H1 (cell line): ENCODE data around the gene TTC38. TPM values are rescaled to one million over a fixed set of nuclear protein-coding genes. Genes with fewer than 3 reads are reported as not detected.

ENCODE experiments used
- CTCF ChIA-PET: fragments of 300-600 bp; sonication (Branson Sonifier 250); formaldehyde crosslinking; loops from one replicate; lab custom pipeline; 2021; ENCODE audit not compliant: partially characterized antibody; lab: Charles Lee
- POLR2A ChIA-PET: fragments of 300-600 bp; sonication (Branson Sonifier 250); formaldehyde crosslinking; loops from one replicate; lab custom pipeline; 2021; ENCODE audit warnings: inconsistent platforms; ENCODE audit not compliant: partially characterized antibody; lab: Charles Lee
- DNase-seq, 2 experiments: peaks; one replicate each; pipeline versions ENCODE4 v3.0.0 to v3.0.0-alpha.2; 2010 to 2022; ENCODE audit warnings: low spot score in 2 of 2, low read depth in 1 of 2, mixed read lengths in 1 of 2
- FAIRE-seq: peaks from 2 replicates; lab custom pipeline; 2011; peaks lifted over from hg19 to GRCh38; lab: Jason Lieb, UNC
- H2AFZ ChIP-seq: 2 replicates; pipeline ENCODE4 v1.8.1; 2012; ENCODE audit warnings: low read length, inconsistent platforms
- H2AK5ac ChIP-seq: 2 replicates; pipeline ENCODE4 v1.6.1; 2013; ENCODE audit warnings: low read depth, low read length
- H2BK120ac ChIP-seq: replicated peaks from 2 replicates; pipeline ENCODE3; 2013; ENCODE audit warnings: low read depth, low read length, inconsistent platforms
- H2BK12ac ChIP-seq: 2 replicates; pipeline ENCODE4 v1.6.1; 2013; ENCODE audit warnings: low read depth, low read length
- H2BK15ac ChIP-seq: 2 replicates; pipeline ENCODE4 v1.6.1; 2013; ENCODE audit warnings: low read length
- H2BK20ac ChIP-seq: 2 replicates; pipeline ENCODE4 v1.6.1; 2013; ENCODE audit warnings: low read length
- H2BK5ac ChIP-seq: 2 replicates; pipeline ENCODE4 v1.6.1; 2013; ENCODE audit warnings: low read depth, low read length
- H3K14ac ChIP-seq: 2 replicates; pipeline ENCODE4 v1.6.1; 2013; ENCODE audit warnings: inconsistent platforms; ENCODE audit not compliant: insufficient read length
- H3K18ac ChIP-seq: 2 replicates; pipeline ENCODE4 v1.6.1; 2013; ENCODE audit warnings: low read length; ENCODE audit errors: extremely low read depth
- H3K23ac ChIP-seq: 2 replicates; pipeline ENCODE4 v1.6.1; 2013; ENCODE audit warnings: inconsistent platforms; ENCODE audit not compliant: insufficient read length
- H3K23me2 ChIP-seq: 2 replicates; pipeline ENCODE4 v1.6.1; 2013; ENCODE audit warnings: low read depth, low read length
- H3K27ac ChIP-seq: 2 replicates; pipeline ENCODE4 v1.6.1; 2011; ENCODE audit warnings: low read depth, low read length, inconsistent platforms
- H3K27me3 ChIP-seq, 4 experiments: replicated peaks in 1 of 4; 1 replicate in 1 of 4; 2 replicates in 3 of 4; pipeline versions ENCODE4 v1.6.1 to v1.8.1; 2011 to 2013; ENCODE audit warnings: low read length in 3 of 4, mild to moderate bottlenecking in 3 of 4, inconsistent platforms in 2 of 4, mixed read lengths in 2 of 4, moderate library complexity in 1 of 4; ENCODE audit not compliant: control insufficient read depth in 3 of 4, insufficient read depth in 3 of 4; ENCODE audit errors: extremely low read depth in 1 of 4
- H3K36me3 ChIP-seq, 4 experiments: 2 replicates each; pipeline versions ENCODE4 v1.6.1 to v1.8.1; 2011 to 2013; ENCODE audit warnings: mild to moderate bottlenecking in 4 of 4, low read length in 3 of 4, moderate library complexity in 2 of 4, control low read depth in 1 of 4, inconsistent platforms in 1 of 4; ENCODE audit not compliant: insufficient read depth in 4 of 4, control insufficient read depth in 2 of 4
- H3K4ac ChIP-seq: replicated peaks from 2 replicates; pipeline ENCODE3; 2013; ENCODE audit warnings: low read length, low read depth, mixed read lengths, inconsistent platforms; ENCODE audit not compliant: insufficient read length
- H3K4me1 ChIP-seq, 4 experiments: replicated peaks in 1 of 4; 1 replicate in 1 of 4; 2 replicates in 3 of 4; pipeline versions ENCODE4 v1.6.1 to v1.8.1; 2011 to 2013; ENCODE audit warnings: low read length in 3 of 4, inconsistent platforms in 2 of 4, mixed read lengths in 1 of 4; ENCODE audit not compliant: insufficient read depth in 4 of 4, control insufficient read depth in 3 of 4
- H3K4me2 ChIP-seq, 2 experiments: 2 replicates each; pipeline versions ENCODE4 v1.6.1 to v1.8.1; 2011 to 2013; ENCODE audit warnings: low read depth in 2 of 2, low read length in 2 of 2, control low read depth in 1 of 2, inconsistent platforms in 1 of 2, mild to moderate bottlenecking in 1 of 2; ENCODE audit not compliant: insufficient read depth in 1 of 2
- H3K4me3 ChIP-seq, 4 experiments: fragments of 200-600, 300-600 bp in 1 of 4; sonication (generic), shearing (Covaris generic), sonication (Bioruptor Twin) in 1 of 4; 2 replicates each; pipeline versions ENCODE4 v1.5.1 to v1.8.1; 2011 to 2016; ENCODE audit warnings: low read length in 4 of 4, low read depth in 3 of 4, control low read depth in 2 of 4, inconsistent platforms in 2 of 4, mild to moderate bottlenecking in 2 of 4, mixed read lengths in 1 of 4, moderate library complexity in 1 of 4; ENCODE audit not compliant: insufficient read depth in 2 of 4; ENCODE audit errors: extremely low read depth in 1 of 4
- H3K56ac ChIP-seq: replicated peaks from 2 replicates; pipeline ENCODE3; 2013; ENCODE audit warnings: low read depth, mild to moderate bottlenecking, mixed read lengths, low read length, inconsistent platforms; ENCODE audit not compliant: insufficient read length
- H3K79me1 ChIP-seq: 2 replicates; pipeline ENCODE4 v1.6.1; 2013; ENCODE audit warnings: low read depth, low read length, control low read depth
- H3K79me2 ChIP-seq, 2 experiments: 2 replicates each; pipeline versions ENCODE4 v1.6.1 to v1.8.1; 2012 to 2013; ENCODE audit warnings: low read length in 2 of 2, mild to moderate bottlenecking in 2 of 2, inconsistent platforms in 1 of 2; ENCODE audit not compliant: insufficient read depth in 2 of 2, control insufficient read depth in 1 of 2
- H3K9ac ChIP-seq, 4 experiments: replicated peaks in 1 of 4; 1 replicate in 1 of 4; 2 replicates in 3 of 4; pipeline versions ENCODE4 v1.6.1 to v1.8.1; 2011 to 2013; ENCODE audit warnings: low read depth in 3 of 4, low read length in 3 of 4, control low read depth in 2 of 4, mild to moderate bottlenecking in 2 of 4, moderate library complexity in 2 of 4, inconsistent platforms in 1 of 4; ENCODE audit errors: extremely low read depth in 1 of 4
- H3K9me3 ChIP-seq, 2 experiments: 2 replicates each; pipeline versions ENCODE4 v1.6.1 to v1.8.1; 2012 to 2013; ENCODE audit warnings: mild to moderate bottlenecking in 2 of 2, moderate library complexity in 2 of 2, control low read depth in 1 of 2, inconsistent platforms in 1 of 2, low read depth in 1 of 2, low read length in 1 of 2, mixed read lengths in 1 of 2; ENCODE audit not compliant: insufficient read depth in 2 of 2
- H4K20me1 ChIP-seq, 2 experiments: replicated peaks in 1 of 2; 2 replicates each; pipeline versions ENCODE3 to v1.8.1; 2011 to 2013; ENCODE audit warnings: inconsistent platforms in 2 of 2, low read length in 2 of 2, mild to moderate bottlenecking in 1 of 2; ENCODE audit not compliant: insufficient read depth in 2 of 2, control insufficient read depth in 1 of 2
- H4K5ac ChIP-seq: 2 replicates; pipeline ENCODE4 v1.6.1; 2013; ENCODE audit warnings: low read length, low read depth, mixed read lengths, inconsistent platforms; ENCODE audit not compliant: insufficient read length
- H4K8ac ChIP-seq: 2 replicates; pipeline ENCODE4 v1.8.0; 2013; ENCODE audit warnings: mild to moderate bottlenecking, moderate library complexity, low read length, inconsistent platforms; ENCODE audit not compliant: insufficient read depth; ENCODE audit errors: extremely low read depth
- H4K91ac ChIP-seq: replicated peaks from 2 replicates; pipeline ENCODE3; 2013; ENCODE audit warnings: low read length, mixed read lengths, inconsistent platforms; ENCODE audit not compliant: insufficient read length
- NANOG ChIP-seq: IDR thresholded peaks from 2 replicates; pipeline ENCODE4 v1.6.1; 2011; ENCODE audit warnings: low read length, low read depth, mild to moderate bottlenecking, inconsistent platforms; ENCODE audit not compliant: insufficient read depth, poor library complexity, severe bottlenecking
- POU5F1 ChIP-seq: IDR thresholded peaks from 2 replicates; pipeline ENCODE4 v1.6.1; 2011; ENCODE audit warnings: low read depth, mild to moderate bottlenecking, low read length, moderate library complexity
- TAF1 ChIP-seq: IDR thresholded peaks from 2 replicates; pipeline ENCODE4 v1.6.1; 2011; ENCODE audit warnings: mild to moderate bottlenecking, low read depth, low read length
- WGBS, 2 experiments: shearing (Covaris generic) in 1 of 2; methylation state at CpG; one replicate each; pipeline versions ENCODE4 v1.1.6 to v1.1.7; 2013 to 2015; ENCODE audit warnings: low lambda C conversion rate in 2 of 2, mixed read lengths in 2 of 2, inconsistent platforms in 1 of 2, low coverage in 1 of 2, missing lambda C conversion rate in 1 of 2; ENCODE audit not compliant: insufficient replicate concordance in 2 of 2, insufficient coverage in 1 of 2, insufficient read length in 1 of 2; ENCODE audit errors: extremely low coverage in 1 of 2, missing lambda C conversion rate in 1 of 2; 5-methylcytosine and 5-hydroxymethylcytosine counted together
- polyA plus RNA-seq, 7 experiments: library from polyadenylated mRNA; depleted of rRNA in 3 of 7; stranded (reverse) in 5 of 7; unstranded in 2 of 7; fragments of >200 nt in 5 of 7; fragments of 200-250 nt in 2 of 7; gene quantifications; 1 replicate in 5 of 7; 2 replicates in 1 of 7; 4 replicates in 1 of 7; pipeline versions ENCODE4 v1.2.1 to v1.2.3, GENCODE V29; 2011 to 2013; ENCODE audit warnings: missing spikeins in 2 of 7, mixed read lengths in 2 of 7
- total RNA-seq: library from RNA; stranded (reverse); fragmentation: NEBNext Ultra II Directional; extraction: Animal tissue kit (Norgen Biotek cat#: 25700); gene quantifications from 2 replicates; pipeline ENCODE4 v1.2.1, GENCODE V29; 2021

Gene TTC38
- total and polyA plus RNA-seq, 2 of the 8 experiments (the other 6 are each of a cell fraction or from before 2014, with no cell fraction given): 25.3 to 34.8 TPM

DNA sequence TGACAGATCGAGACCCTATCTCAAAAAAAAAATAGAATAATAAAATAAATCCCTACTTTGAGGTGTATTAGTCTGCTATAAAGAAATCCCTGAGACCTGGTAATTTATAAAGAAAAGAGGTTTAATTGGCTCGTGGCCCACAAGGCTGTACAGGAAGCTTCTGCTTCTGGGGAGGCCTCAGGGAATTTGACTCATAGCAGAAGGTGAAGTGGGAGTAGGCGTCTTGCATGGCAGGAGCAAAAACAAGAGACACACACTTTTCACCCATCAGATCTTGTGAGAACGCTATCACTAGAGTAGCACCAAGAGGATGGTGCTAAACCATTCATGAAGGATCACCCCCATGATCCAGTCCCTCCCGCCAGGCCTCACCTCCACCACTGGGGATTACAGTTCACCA lies 46.9 kb upstream of the TTC38 start:
- no peaks in the 10 kb centered on the region for H3K79me2 ChIP-seq
- no peak overlapping the region for H4K5ac ChIP-seq
- FAIRE-seq (no peak), DNase-seq (no peak)
- H4K8ac ChIP-seq: no peak overlapping the region
- H3K27ac ChIP-seq: no peak overlapping the region
- ChIA-PET CTCF (no interaction called here), POLR2A (interaction anchor here (0.7 kb wide), 1 partner anchor 11 kb away, joined by 3 read pairs; no protein-coding TSS in a partner anchor)
- WGBS, 2 experiments: 93% methylated on average over 4 of the region's 5 CpGs; no CpG with 5 or more reads in 1 of the 2 experiments
- no peak overlapping the region for H2BK12ac ChIP-seq
- H3K56ac ChIP-seq: no peak overlapping the region
- H2BK20ac ChIP-seq: no peak overlapping the region
- H2BK15ac ChIP-seq: no peak overlapping the region
- no peaks in the 10 kb centered on the region for H3K27me3 ChIP-seq
- TF ChIP-seq TAF1 (no peak), NANOG (no peak), POU5F1 (no peak)
- H3K4ac ChIP-seq: no peak overlapping the region
- no peaks in the 10 kb centered on the region; the same call in 1 of the 2 replicates for H3K79me1 ChIP-seq
- H2AFZ ChIP-seq: no peak overlapping the region
- no peaks in the 10 kb centered on the region for H3K23me2 ChIP-seq
- no peak overlapping the region for H3K14ac ChIP-seq
- no peak overlapping the region for H3K18ac ChIP-seq
- H2AK5ac ChIP-seq: no peak overlapping the region
- no peak overlapping the region for H3K23ac ChIP-seq
- no peak overlapping the region for H3K4me2 ChIP-seq
- no peaks in the 10 kb centered on the region for H3K9me3 ChIP-seq
- H3K36me3 ChIP-seq: no peaks in the 10 kb centered on the region
- no peak overlapping the region for H2BK5ac ChIP-seq
- H3K4me1 ChIP-seq: no peaks in the 10 kb centered on the region; a peak in 2 of 7 replicates
- no peak overlapping the region for H4K91ac ChIP-seq
- no peak overlapping the region for H2BK120ac ChIP-seq
- H3K9ac ChIP-seq: no peak overlapping the region
- no peak overlapping the region for H3K4me3 ChIP-seq
- H4K20me1 ChIP-seq: peaks cover 0 to 6% of the 10 kb centered on the region in 2 experiments
